Lower leg skin (tissue), 3 donors: ENCODE data around the gene APP.

Experiments used
- CTCF ChIP-seq, 3 donors: fragments of 450-650 bp; IDR thresholded peaks; one replicate each; pipeline ENCODE4 v1.5.1; 2016; ENCODE audit warnings: antibody characterized with exemption in 3 of 3, mild to moderate bottlenecking in 3 of 3, moderate library complexity in 2 of 3
- POLR2A ChIP-seq, 2 donors: fragments of 450-650 bp; IDR thresholded peaks; one replicate each; pipeline ENCODE4 v1.6.1; 2016 to 2017; ENCODE audit warnings: antibody characterized with exemption in 2 of 2, mild to moderate bottlenecking in 1 of 2, moderate library complexity in 1 of 2

GRCh38 chr21:25885405-25885804 lies 285.2 kb downstream of the APP start:
- no peak for TF ChIP-seq CTCF (IDR thresholded peaks at IDR 0.05)
- TF ChIP-seq POLR2A (IDR thresholded peaks at IDR 0.05) = no peak
